Keratinocyte (primary cell): ENCODE measurements around the gene DRD1.

Experiments
- EZH2 ChIP-seq: IDR thresholded peaks from one replicate; pipeline ENCODE4 v1.6.1; 2012; ENCODE audit warnings: inconsistent platforms, mild to moderate bottlenecking, low read length, moderate library complexity
- TF ChIP-seq, protein P1 (sequence below), 3 experiments: IDR thresholded peaks in 1 of 3; conservative IDR thresholded peaks in 1 of 3; optimal IDR thresholded peaks in 1 of 3; 2 replicates in 2 of 3; 3 replicates in 1 of 3; pipeline versions ENCODE3 to v1.5.1; 2011; ENCODE audit warnings: low read length in 3 of 3, mild to moderate bottlenecking in 3 of 3, moderate library complexity in 2 of 3, control low read depth in 1 of 3, inconsistent platforms in 1 of 3; ENCODE audit not compliant: insufficient read depth in 2 of 3; ENCODE audit errors: extremely low read depth in 1 of 3

DNA sequence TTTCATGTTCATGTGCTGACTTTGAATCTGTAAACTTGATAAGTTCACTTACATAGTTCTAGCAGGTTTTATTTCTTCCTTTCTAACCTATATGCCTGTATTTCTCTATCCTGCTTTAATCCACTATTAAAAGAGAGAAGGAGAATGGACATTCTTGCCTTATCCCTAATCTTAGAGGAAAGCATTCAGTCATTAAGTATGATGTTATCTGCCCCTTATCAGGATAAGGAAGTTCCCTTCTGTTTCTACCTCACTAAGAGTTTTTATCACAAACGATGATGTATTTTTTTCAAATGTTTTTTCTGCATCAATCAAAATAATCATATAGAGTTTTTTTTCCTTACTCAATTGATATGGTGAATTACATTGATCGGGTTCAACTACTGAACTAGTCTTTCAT is 33.1 kb downstream of the DRD1 start:
- TF ChIP-seq, protein P1, sequence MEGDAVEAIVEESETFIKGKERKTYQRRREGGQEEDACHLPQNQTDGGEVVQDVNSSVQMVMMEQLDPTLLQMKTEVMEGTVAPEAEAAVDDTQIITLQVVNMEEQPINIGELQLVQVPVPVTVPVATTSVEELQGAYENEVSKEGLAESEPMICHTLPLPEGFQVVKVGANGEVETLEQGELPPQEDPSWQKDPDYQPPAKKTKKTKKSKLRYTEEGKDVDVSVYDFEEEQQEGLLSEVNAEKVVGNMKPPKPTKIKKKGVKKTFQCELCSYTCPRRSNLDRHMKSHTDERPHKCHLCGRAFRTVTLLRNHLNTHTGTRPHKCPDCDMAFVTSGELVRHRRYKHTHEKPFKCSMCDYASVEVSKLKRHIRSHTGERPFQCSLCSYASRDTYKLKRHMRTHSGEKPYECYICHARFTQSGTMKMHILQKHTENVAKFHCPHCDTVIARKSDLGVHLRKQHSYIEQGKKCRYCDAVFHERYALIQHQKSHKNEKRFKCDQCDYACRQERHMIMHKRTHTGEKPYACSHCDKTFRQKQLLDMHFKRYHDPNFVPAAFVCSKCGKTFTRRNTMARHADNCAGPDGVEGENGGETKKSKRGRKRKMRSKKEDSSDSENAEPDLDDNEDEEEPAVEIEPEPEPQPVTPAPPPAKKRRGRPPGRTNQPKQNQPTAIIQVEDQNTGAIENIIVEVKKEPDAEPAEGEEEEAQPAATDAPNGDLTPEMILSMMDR (optimal IDR thresholded peaks at IDR 0.05 in 1 of 3, IDR thresholded peaks at IDR 0.05 in 1 of 3, conservative IDR thresholded peaks at IDR 0.05 in 1 of 3; ENCODE audit: extremely low read depth in 1 of 3, insufficient read depth in 2 of 3, low read length in 3 of 3): no peak
- TF ChIP-seq EZH2: no peak
